Measurements from ENCODE around the gene SH3BP2.

Gene SH3BP2

DNA sequence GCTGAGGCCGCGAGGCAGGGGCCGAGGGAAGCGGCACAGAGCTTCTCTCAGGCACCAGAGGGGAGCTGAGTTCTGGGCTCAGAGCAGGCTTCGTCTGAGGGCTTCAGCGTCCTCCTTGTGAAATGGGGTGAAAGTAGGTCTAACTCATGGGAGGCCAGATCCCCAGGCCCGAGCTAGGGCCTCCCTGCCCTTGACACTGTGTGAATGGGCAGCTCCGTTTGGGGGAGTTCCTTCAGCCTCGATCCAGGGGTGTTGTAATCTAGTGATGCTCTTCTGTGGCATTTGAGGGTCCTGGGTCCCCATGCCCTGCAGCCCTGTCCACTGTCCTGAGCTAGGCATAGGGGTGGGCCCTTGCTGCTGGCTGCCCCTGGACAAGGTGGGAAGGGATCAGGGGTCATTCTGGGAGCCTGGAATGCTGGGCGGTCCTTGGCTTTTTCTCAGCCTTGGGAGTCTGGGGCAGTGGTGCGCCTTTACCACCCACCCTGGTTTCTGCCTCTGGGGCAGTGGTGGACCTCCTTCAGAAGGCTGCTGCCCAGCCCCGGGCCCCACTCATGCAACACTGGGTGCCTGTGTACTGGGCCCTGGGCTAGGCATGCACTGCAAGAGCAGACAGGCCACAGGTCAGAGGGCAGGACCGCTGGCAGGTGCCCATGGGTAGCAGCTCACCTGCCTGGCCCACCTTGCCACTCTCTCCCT is 4.1 kb downstream of the SH3BP2 start:
- Histone ChIP-seq H3K27me3 (ENCODE audit: insufficient read depth, low read length, poor library complexity, severe bottlenecking) (no peaks in the 10 kb centered on the region), H4K20me1 (ENCODE audit: insufficient read depth, low read length, poor library complexity, severe bottlenecking) (no peaks in the 10 kb centered on the region), H3F3A (ENCODE audit: low read depth) (no peaks in the 10 kb centered on the region), H2AFZ (ENCODE audit: low read length) (no peak overlapping the region), H3K4me1 (ENCODE audit: insufficient read depth, low read length, poor library complexity, severe bottlenecking) (peaks cover 56% of the 10 kb centered on the region), H3K9ac (ENCODE audit: low read depth, low read length, poor library complexity, severe bottlenecking) (no peak overlapping the region), H3K9me2 (replicated peaks; ENCODE audit: low read depth, low read length) (no peaks in the 10 kb centered on the region), H3K36me3 (ENCODE audit: insufficient read depth, low read length) (no peaks in the 10 kb centered on the region), H3K4me2 (ENCODE audit: low read depth, low read length, poor library complexity, severe bottlenecking) (no peak overlapping the region), H3K79me2 (ENCODE audit: insufficient read depth, low read length) (no peaks in the 10 kb centered on the region), H3K4me3 (ENCODE audit: low read length, poor library complexity, severe bottlenecking) (no peak overlapping the region), H3K9me3 (ENCODE audit: insufficient read depth, low read depth, low read length) (no peaks in the 10 kb centered on the region)
- no peak for TF ChIP-seq EZH2phosphoT487 (IDR thresholded peaks at IDR 0.05; ENCODE audit: borderline replicate concordance)
- TF ChIP-seq, protein P1, sequence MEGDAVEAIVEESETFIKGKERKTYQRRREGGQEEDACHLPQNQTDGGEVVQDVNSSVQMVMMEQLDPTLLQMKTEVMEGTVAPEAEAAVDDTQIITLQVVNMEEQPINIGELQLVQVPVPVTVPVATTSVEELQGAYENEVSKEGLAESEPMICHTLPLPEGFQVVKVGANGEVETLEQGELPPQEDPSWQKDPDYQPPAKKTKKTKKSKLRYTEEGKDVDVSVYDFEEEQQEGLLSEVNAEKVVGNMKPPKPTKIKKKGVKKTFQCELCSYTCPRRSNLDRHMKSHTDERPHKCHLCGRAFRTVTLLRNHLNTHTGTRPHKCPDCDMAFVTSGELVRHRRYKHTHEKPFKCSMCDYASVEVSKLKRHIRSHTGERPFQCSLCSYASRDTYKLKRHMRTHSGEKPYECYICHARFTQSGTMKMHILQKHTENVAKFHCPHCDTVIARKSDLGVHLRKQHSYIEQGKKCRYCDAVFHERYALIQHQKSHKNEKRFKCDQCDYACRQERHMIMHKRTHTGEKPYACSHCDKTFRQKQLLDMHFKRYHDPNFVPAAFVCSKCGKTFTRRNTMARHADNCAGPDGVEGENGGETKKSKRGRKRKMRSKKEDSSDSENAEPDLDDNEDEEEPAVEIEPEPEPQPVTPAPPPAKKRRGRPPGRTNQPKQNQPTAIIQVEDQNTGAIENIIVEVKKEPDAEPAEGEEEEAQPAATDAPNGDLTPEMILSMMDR (conservative IDR thresholded peaks at IDR 0.05; ENCODE audit: low read length), result no peak

DNA sequence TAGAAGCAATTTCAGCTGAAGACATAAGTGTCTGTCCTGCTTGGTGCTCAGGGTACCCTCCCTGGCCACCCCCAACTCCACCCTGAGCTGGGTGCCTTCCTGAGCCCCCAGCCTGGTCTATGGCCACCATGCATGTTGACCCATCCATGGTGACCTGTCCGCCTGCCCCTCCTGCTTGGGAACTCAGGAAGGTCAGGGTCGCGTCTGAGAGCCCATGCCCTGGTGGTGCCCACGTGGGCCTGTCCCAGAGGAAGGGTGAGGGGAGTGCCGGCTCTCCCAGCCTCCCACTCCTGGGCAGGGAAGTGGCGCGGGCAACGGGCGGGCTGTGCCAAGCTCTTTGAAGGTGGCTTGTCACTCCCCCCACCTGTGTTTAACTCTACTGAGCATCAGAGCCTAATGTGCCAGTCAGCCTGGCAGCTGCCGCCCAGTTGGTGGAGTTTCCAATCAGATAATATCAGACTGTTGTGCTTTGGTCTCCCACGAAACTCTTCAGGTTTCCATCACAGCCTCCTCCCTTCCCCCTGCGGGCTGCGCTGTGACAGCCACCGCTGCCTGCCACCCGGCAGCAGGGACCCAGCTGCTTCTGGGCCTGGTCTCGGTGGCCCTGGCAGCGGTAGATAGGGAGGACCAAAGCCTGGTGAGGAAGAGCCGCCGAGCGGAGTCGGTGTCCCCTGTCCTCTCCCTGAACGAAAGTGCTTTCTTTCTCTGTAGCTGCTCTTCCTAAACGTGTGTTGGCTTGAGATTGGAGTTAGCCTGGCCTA is 4.8 kb downstream of the SH3BP2 start:
- Histone ChIP-seq H3K4me1 (ENCODE audit: insufficient read depth, low read length, poor library complexity, severe bottlenecking) (peaks cover 50% of the 10 kb centered on the region), H3K36me3 (ENCODE audit: insufficient read depth, low read length) (no peaks in the 10 kb centered on the region), H4K20me1 (ENCODE audit: insufficient read depth, low read length, poor library complexity, severe bottlenecking) (no peaks in the 10 kb centered on the region), H3K79me2 (ENCODE audit: insufficient read depth, low read length) (no peaks in the 10 kb centered on the region), H3K9me3 (ENCODE audit: insufficient read depth, low read depth, low read length) (no peaks in the 10 kb centered on the region), H3F3A (ENCODE audit: low read depth) (no peaks in the 10 kb centered on the region), H3K4me2 (ENCODE audit: low read depth, low read length, poor library complexity, severe bottlenecking) (no peak overlapping the region), H3K4me3 (ENCODE audit: low read length, poor library complexity, severe bottlenecking) (no peak overlapping the region), H3K9ac (ENCODE audit: low read depth, low read length, poor library complexity, severe bottlenecking) (no peak overlapping the region), H2AFZ (ENCODE audit: low read length) (no peak overlapping the region), H3K9me2 (replicated peaks; ENCODE audit: low read depth, low read length) (no peaks in the 10 kb centered on the region), H3K27me3 (ENCODE audit: insufficient read depth, low read length, poor library complexity, severe bottlenecking) (no peaks in the 10 kb centered on the region)
- no peak for TF ChIP-seq EZH2phosphoT487 (IDR thresholded peaks at IDR 0.05; ENCODE audit: borderline replicate concordance)
- TF ChIP-seq, protein P1 (conservative IDR thresholded peaks at IDR 0.05; ENCODE audit: low read length), result no peak

DNA sequence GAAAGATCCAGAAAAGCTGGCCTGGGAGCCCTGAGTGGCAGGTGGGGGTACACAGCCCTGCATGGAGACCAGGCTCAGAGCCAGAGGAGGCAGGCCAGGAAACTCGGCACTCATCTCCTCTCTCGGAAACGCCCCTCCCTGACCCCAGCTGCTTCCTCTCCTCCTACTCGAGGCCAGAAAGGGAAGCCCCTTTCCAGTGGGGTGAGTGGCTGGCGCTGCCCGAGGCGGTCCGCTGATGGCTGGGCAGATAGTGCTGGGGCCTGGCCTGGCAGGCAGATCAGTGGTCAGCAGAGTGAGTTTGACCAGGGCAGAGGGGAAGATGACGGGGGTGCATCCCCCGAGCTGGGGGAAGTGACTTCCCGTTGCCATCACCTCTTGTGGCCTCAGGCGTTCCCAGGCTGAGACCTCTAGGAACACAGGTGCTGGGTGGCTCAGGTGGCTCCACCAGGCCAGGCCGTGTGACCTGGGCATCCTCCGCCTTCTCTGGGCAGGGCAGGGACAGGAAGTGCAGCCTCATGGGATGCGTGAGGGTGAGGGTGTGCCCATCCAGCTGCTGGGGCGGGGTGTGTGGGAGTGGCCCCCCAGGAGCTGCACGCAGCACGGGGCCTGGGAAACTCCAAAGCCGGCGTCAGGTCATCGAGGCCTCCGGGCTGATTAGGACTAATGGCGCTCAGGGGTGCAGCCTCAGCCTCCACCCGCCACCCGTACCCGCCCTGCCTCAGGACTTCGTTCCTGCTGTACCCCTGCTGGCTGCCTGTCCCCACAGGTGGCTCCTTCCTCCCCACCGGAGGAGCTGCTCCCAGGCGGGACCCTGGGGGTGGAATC is 5.7 kb downstream of the SH3BP2 start:
- Histone ChIP-seq H3K4me1 (ENCODE audit: insufficient read depth, low read length, poor library complexity, severe bottlenecking) (peaks cover 50% of the 10 kb centered on the region), H3K9ac (ENCODE audit: low read depth, low read length, poor library complexity, severe bottlenecking) (peak overlapping the region; percentile 57), H3K36me3 (ENCODE audit: insufficient read depth, low read length) (no peaks in the 10 kb centered on the region), H3K9me2 (replicated peaks; ENCODE audit: low read depth, low read length) (no peaks in the 10 kb centered on the region), H3K4me2 (ENCODE audit: low read depth, low read length, poor library complexity, severe bottlenecking) (peak overlapping the region; percentile 70), H3K79me2 (ENCODE audit: insufficient read depth, low read length) (no peaks in the 10 kb centered on the region), H3K27me3 (ENCODE audit: insufficient read depth, low read length, poor library complexity, severe bottlenecking) (no peaks in the 10 kb centered on the region), H3F3A (ENCODE audit: low read depth) (no peaks in the 10 kb centered on the region), H2AFZ (ENCODE audit: low read length) (peak overlapping the region; percentile 34; the same call in 1 of the 2 replicates), H4K20me1 (ENCODE audit: insufficient read depth, low read length, poor library complexity, severe bottlenecking) (no peaks in the 10 kb centered on the region), H3K4me3 (ENCODE audit: low read length, poor library complexity, severe bottlenecking) (peak overlapping the region; percentile 45), H3K9me3 (ENCODE audit: insufficient read depth, low read depth, low read length) (no peaks in the 10 kb centered on the region)
- no peak for TF ChIP-seq EZH2phosphoT487 (IDR thresholded peaks at IDR 0.05; ENCODE audit: borderline replicate concordance)
- TF ChIP-seq, protein P1 (conservative IDR thresholded peaks at IDR 0.05; ENCODE audit: low read length), result no peak
